Activated T-cell treated with anti-CD3 and anti-CD28 coated beads, Interleukin-2, amount 50 U/mL, for 72 hours (primary cell): ENCODE measurements around the gene CDH26. TPM values are rescaled to one million over a fixed set of nuclear protein-coding genes. Genes with fewer than 3 reads are reported as not detected.
"Not testable (repeated sequence)": the region's sequence is repeated elsewhere in the genome, so short reads cannot be mapped to it uniquely, and the experiment has no call there.

Experiments
- ATAC-seq, 2 donors: fragments of 150-1000 bp; cut with Tn5 transposase; replicated peaks in 1 of 2; 2 replicates each; pipeline ENCODE4 v1.10.0; 2021; ENCODE audit warnings: moderate library complexity in 2 of 2, mild to moderate bottlenecking in 1 of 2
- DNase-seq, 2 donors: peaks; one replicate each; pipeline ENCODE4 v3.0.0; 2021 to 2022; ENCODE audit warnings: mixed read lengths in 1 of 2
- H3K27ac Mint-ChIP-seq: one replicate; pipeline ENCODE4 v1.8.0; 2022; ENCODE audit warnings: mild to moderate bottlenecking, moderate library complexity, mixed read lengths
- H3K27me3 Mint-ChIP-seq: one replicate; pipeline ENCODE4 v1.8.0; 2022; ENCODE audit warnings: low read depth, mixed read lengths
- H3K36me3 Mint-ChIP-seq, 2 donors: one replicate each; pipeline ENCODE4 v1.8.0; 2022; ENCODE audit warnings: mixed read lengths in 2 of 2, mild to moderate bottlenecking in 1 of 2; ENCODE audit not compliant: insufficient read depth in 2 of 2
- H3K4me1 Mint-ChIP-seq: one replicate; pipeline ENCODE4 v1.8.0; 2022; ENCODE audit warnings: low read depth, mixed read lengths
- H3K4me3 Mint-ChIP-seq, 2 donors: one replicate each; pipeline ENCODE4 v1.8.0; 2022; ENCODE audit warnings: mild to moderate bottlenecking in 2 of 2, mixed read lengths in 2 of 2, moderate library complexity in 2 of 2
- H3K9me3 Mint-ChIP-seq, 2 donors: one replicate each; pipeline ENCODE4 v1.8.0; 2022; ENCODE audit warnings: mixed read lengths in 2 of 2
- total RNA-seq, 2 donors: library from RNA; stranded (reverse); gene quantifications; one replicate each; pipeline ENCODE4 v1.2.3, GENCODE V29; 2022

Gene CDH26
- total RNA-seq, 2 donors from 2014 or later, result 2.4 to 3.1 TPM

DNA sequence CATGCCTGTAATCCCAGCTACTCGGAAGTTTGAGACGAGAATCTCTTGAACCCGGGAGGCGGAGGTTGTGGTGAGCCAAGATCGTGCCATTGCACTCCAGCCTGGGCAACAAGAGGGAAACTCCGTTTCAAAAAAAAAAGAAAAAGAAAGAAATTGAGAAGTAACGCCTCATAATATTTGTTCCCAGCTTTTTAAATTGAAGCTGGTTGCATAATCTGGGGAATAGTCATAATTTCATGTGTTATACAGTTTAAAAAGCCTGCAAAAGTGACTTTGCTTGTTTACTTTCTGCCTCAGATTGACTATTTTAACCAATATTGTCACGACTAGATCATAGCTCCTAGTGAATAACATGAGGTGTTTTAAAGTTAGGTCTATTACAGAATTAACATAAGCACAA lies 10.8 kb upstream of the CDH26 start:
- Mint-ChIP-seq H3K4me3 (no peak overlapping the region), H3K9me3 (no peaks in the 10 kb centered on the region), H3K27ac (no peak overlapping the region), H3K36me3 (peaks cover 0 to 3% of the 10 kb centered on the region in 2 donors), H3K4me1 (peaks cover 10% of the 10 kb centered on the region), H3K27me3 (no peaks in the 10 kb centered on the region)
- DNase-seq, result no peak
- no peak for ATAC-seq

DNA sequence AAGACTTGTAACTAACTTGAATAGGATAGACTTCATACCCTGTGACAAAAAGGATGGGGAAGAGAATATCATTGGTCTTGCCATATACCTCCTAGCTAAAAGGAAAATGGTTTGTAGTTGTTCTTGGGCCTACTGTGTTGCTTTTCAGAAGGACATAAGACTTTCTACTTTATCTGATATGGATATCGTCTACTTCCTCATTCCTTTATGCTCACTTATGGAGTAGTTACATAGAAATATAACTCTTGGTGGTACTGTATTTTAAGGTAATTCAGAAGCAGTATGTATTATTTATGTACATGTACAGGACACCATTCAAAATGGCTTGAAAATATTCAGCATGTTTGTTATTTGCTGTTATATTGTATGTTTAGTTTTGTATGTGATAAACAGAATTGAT lies 10.0 kb upstream of the CDH26 start:
- DNase-seq, result no peak
- Mint-ChIP-seq H3K27me3 (no peaks in the 10 kb centered on the region), H3K4me1 (peaks cover 10% of the 10 kb centered on the region), H3K4me3 (no peak overlapping the region), H3K36me3 (peaks cover 0 to 3% of the 10 kb centered on the region in 2 donors), H3K9me3 (no peaks in the 10 kb centered on the region), H3K27ac (peak overlapping the region; percentile 100)
- no peak for ATAC-seq

DNA sequence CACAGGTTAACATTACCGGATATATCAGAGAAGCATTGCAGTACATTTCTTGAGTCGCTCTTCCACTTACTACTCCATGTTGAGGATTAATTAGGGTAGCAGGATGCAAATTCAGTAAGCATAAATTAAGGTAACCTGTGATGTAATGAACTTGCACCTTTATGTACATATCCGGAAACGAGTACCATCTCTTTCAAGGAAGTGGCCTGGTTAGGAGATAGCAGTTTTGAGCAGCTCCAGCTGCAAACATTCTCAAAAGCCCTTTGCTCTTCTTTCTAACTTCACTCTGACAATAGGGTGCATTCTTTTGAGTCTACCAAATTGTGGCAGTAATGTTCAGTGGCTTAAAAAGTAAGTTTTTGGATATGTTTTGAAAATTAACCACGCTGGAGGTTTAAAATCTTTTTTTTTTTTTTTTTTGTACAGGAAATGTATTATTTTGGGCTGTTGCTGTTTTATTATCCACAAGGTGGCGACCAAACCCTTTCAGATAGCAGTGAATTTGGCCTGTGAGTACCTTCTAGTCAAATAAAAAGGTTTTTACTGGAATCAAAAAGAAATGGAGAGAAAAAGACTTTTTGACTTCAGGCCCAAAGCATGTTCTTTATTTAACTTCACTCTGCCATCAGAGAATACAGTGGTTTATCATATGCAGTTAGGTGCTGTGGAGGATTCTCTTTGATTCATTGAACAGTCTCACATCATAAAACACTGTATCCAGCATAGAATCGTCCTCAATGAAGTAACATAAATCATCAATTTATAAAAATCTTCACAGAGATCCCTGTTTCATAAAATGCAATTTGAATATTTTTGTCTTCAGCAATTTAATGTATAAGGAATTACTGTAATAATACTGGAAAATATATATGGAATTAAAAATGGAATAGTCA lies 9.1 kb upstream of the CDH26 start:
- DNase-seq (peak; percentile 16 to 36), ATAC-seq (peak; percentile 49 to 72)
- Mint-ChIP-seq H3K4me1 (peaks cover 10% of the 10 kb centered on the region), H3K9me3 (no peaks in the 10 kb centered on the region), H3K4me3 (peak overlapping the region; percentile 53 to 91), H3K27me3 (no peaks in the 10 kb centered on the region), H3K36me3 (peaks cover 0 to 3% of the 10 kb centered on the region in 2 donors), H3K27ac (peak overlapping the region; percentile 100)

DNA sequence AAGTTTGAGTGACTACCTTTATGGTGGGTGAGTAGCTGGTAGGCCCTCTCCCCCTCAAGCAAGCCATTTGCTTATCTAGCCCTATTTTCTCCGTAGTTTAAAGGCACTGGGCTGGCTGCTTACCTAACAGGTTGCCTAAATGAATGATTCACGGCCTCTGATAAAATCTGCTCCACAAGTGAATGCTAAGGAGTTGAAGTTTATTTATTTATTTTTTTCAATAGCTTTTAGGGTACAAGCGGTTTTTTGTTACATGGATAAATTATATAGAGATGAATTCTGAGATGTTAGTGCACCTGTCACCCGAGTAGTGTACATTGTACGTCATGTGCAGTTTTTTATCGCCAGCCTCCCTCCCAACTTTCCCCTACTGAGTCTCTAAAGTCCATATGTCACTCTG lies 8.3 kb upstream of the CDH26 start:
- ATAC-seq (no peak), DNase-seq (no peak)
- no peaks in the 10 kb centered on the region for H3K36me3 Mint-ChIP-seq
- H3K4me3 Mint-ChIP-seq, result no peak overlapping the region
- no peaks in the 10 kb centered on the region for H3K9me3 Mint-ChIP-seq
- H3K27me3 Mint-ChIP-seq, result no peaks in the 10 kb centered on the region
- H3K4me1 Mint-ChIP-seq, result peaks cover 10% of the 10 kb centered on the region
- no peak overlapping the region for H3K27ac Mint-ChIP-seq

DNA sequence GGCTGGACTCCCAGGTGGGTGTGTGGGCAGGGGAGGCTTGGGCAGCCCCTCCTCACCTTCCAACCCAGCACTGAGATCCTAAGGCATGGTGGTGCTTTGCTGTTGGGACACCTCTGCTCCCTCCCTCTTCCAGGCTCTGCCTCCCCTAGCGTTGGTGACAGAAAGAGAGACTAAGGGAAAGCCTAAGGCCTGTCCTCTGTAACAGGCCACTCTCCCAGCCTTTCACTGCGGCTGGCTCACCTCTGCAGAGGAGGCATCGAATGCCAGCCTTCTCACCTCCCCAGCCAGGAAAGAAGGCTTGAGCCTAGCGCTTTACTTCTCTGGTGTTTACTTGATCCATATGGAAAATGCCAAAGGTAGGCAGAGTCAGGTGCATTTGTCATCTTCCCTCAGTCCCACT lies 3.5 kb upstream of the CDH26 start:
- DNase-seq (no peak), ATAC-seq (no peak)
- no peak overlapping the region for H3K27ac Mint-ChIP-seq
- no peaks in the 10 kb centered on the region for H3K9me3 Mint-ChIP-seq
- no peak overlapping the region for H3K4me3 Mint-ChIP-seq
- no peaks in the 10 kb centered on the region for H3K27me3 Mint-ChIP-seq
- no peaks in the 10 kb centered on the region for H3K36me3 Mint-ChIP-seq
- no peaks in the 10 kb centered on the region for H3K4me1 Mint-ChIP-seq

DNA sequence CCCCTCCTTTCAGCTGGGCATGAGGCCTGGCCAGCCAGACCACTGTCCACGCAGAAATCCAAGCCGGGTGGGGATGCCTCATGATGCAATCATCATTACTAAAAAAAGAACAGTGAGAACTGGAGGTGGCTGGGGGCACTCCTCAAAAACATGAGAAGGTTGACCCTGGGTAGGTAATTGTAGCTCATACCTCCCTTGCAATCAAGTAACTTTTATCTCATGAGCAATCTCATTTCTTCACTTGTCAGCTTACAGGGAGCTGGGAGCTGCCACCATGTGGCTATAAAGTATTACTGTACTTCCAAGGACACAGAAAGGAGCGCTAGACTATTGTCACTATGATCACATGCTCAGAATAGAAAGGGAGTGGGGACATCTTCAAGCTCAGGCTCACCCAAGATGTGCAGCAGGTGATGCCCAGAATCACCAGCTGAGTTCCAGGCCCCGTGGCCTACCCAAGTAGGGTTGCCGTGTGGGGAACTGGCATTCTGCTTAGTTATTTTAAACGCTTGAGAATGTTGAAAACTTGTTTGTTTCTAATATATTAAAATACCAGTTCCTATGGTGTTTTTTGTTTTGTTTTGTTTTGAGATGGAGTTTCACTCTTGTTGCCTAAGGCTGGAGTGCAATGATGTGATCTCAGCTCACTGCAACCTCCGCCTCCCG lies 3.0 kb upstream of the CDH26 start:
- ATAC-seq (no peak), DNase-seq (no peak)
- Mint-ChIP-seq H3K9me3 (no peaks in the 10 kb centered on the region), H3K4me3 (no peak overlapping the region), H3K27ac (no peak overlapping the region), H3K36me3 (no peaks in the 10 kb centered on the region), H3K27me3 (no peaks in the 10 kb centered on the region), H3K4me1 (no peaks in the 10 kb centered on the region)

DNA sequence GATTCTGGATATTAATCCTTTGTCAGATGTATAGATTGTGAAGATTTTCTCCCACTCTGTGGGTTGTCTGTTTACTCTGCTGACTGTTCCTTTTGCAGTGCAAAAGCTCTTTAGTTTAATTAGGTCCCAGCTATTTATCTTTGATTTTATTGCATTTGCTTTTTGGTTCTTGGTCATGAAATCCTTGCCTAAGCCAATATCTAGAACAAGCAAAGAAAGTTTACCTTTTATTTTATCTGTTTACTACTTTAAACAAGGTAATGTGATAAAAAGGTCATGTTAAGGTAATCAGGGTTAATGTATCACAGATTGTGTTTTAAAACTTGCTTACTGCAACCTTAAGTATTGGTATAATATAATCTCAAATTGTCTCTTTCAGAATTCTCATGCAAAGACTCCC lies 655 bp upstream of the CDH26 start:
- not testable (repeated sequence) for H3K27ac Mint-ChIP-seq, DNase-seq, H3K27me3 Mint-ChIP-seq, ATAC-seq, H3K36me3 Mint-ChIP-seq, H3K9me3 Mint-ChIP-seq, H3K4me3 Mint-ChIP-seq, H3K4me1 Mint-ChIP-seq

DNA sequence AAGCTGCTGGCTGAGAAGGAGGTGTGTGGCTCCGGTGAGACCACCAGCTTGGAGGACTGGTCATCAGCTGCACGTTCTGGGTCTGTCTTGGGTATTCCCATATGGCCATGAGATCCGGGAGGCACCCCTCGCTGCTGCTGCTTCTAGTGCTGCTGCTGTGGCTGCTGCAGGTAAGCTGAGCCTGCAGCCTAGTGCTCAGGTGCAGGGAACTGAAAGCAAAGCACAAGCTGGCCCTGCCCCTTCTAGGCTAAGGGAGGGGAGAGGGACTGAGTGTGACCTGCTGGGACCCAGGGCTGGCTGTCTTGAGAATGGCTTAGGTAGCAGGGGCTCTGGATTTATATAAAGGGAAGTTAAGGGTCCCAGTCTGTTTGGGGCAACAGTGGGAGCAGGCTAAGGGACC lies 403 bp downstream of the CDH26 start:
- Mint-ChIP-seq H3K27ac (no peak overlapping the region), H3K4me3 (no peak overlapping the region), H3K4me1 (no peaks in the 10 kb centered on the region), H3K27me3 (no peaks in the 10 kb centered on the region), H3K36me3 (no peaks in the 10 kb centered on the region), H3K9me3 (no peaks in the 10 kb centered on the region)
- ATAC-seq, result no peak
- DNase-seq, result no peak

DNA sequence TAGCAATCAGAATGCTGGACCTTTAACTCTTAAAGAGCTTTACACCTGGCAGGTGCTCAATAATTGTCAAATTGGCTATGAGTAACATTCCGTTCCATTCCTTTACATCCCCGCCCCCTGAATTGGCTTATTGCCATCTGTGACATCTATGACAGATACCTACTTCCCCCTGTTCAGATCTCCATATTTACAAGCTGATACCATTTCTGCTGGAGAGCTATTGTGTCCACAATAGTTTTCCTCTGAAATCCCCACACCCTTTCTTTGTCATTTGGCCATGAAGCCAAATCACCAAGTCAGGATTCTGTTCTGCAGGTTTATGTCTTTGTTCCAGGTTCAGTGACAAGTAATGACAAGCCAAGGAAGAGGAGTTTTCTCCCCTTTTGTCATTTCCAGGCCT lies 3.2 kb downstream of the CDH26 start:
- Mint-ChIP-seq H3K9me3 (no peaks in the 10 kb centered on the region), H3K4me1 (no peaks in the 10 kb centered on the region), H3K36me3 (no peaks in the 10 kb centered on the region), H3K4me3 (no peak overlapping the region), H3K27me3 (no peaks in the 10 kb centered on the region), H3K27ac (peak overlapping the region; percentile 31)
- DNase-seq (no peak), ATAC-seq (no peak)

DNA sequence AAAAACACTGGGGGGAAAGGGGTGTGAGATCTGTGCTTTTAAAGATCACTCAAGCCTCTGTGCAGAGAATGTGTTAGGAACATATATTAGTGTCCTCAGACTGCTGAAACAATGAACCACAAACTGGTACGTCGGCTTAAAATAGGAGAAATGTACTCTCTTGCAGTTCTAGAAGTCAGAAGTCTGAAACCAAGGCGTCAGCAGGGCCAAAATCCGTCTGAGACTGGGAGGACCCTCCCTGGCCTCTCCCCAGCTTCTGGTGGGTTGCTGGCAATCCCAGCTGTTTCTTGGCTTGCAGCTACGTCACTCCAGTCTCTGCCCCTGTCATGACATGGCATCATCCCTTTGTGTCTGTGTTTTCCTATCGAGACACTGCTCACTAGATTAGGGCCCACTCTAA lies 3.9 kb downstream of the CDH26 start:
- Mint-ChIP-seq H3K4me3 (no peak overlapping the region), H3K27ac (no peak overlapping the region), H3K4me1 (no peaks in the 10 kb centered on the region), H3K9me3 (no peaks in the 10 kb centered on the region), H3K27me3 (no peaks in the 10 kb centered on the region), H3K36me3 (no peaks in the 10 kb centered on the region)
- DNase-seq (no peak), ATAC-seq (no peak)

DNA sequence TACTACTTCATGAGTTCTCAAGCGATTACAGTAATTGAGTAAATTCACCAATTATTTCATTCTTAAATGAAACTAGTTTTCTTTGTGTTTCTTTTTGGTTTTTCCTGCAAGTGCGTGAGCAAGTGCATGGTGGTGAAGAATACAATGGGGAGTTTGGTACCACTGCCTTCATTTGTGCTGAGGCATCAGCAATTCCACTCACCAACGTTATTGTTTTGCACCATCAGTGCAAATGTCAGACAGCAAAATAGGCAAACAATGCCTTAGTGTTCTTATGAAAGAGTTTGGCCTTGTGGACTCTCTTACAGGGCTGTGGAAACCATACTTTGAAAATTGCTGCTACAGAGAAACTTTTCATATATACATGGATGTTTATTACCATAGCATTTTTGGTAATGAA lies 8.2 kb downstream of the CDH26 start:
- no peaks in the 10 kb centered on the region for H3K27me3 Mint-ChIP-seq
- H3K4me3 Mint-ChIP-seq, result no peak overlapping the region
- no peaks in the 10 kb centered on the region for H3K4me1 Mint-ChIP-seq

DNA sequence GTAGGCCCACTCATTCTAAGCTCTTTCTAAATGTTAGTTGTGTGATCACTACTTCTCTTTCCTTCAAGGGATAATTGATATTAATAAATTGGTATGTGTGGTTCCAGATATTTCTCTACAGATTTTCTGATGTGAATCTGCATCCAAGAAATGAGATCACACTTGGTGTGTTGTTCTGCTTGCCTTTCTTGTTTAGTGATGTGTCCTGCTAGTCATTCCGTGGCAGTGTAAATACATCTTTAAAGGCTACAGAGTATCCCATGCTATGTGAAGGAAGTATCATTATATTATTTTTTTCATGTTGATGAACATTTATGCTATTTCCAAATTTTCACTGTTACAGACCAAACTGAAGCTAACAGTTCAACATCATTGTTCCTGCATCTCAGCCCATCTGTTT lies 13.2 kb downstream of the CDH26 start:
- Mint-ChIP-seq H3K36me3 (peaks cover 0 to 1% of the 10 kb centered on the region in 2 donors), H3K9me3 (no peaks in the 10 kb centered on the region), H3K4me3 (no peak overlapping the region), H3K27ac (no peak overlapping the region), H3K4me1 (no peaks in the 10 kb centered on the region), H3K27me3 (no peaks in the 10 kb centered on the region)
- no peak for ATAC-seq
- DNase-seq, result no peak

More for the DNA sequence above, 8.2 kb downstream of the CDH26 start:
- Mint-ChIP-seq H3K36me3 (no peaks in the 10 kb centered on the region), H3K27ac (no peak overlapping the region), H3K9me3 (no peaks in the 10 kb centered on the region)
- no peak for ATAC-seq
- DNase-seq, result no peak

DNA sequence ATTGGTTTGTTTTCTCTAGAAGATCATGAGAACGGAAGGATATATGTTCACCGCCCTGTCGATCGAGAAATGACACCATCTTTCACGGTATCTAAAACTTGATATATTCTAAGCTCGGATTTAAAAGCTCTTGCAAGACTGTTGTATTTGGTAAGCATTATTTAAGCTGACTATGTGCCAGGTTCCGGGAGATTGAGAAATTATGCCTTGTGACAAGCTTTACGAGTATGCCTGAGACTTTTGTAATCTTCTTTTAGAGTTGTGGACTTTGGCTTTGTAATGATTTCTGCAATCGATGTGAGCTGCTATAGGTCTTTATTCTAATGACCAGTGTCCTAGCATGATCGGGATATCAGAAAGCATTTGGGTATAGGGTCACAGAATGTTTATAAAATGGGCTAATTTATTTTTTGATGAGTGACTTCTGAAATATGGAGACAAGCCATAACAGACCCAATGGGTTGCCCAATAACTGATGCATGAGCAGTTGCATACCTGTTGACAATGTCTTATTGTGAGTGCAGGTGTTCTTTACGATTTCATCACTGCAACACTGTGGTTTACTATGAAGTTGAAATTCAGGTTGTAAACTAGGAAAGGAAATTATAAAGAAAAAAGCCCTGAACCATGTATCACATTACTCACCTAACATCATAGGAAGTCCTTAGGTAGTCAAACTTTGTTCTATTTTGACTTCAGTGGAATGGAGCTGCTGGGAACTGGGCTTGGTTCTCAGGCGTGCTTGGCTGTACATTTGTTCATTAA lies 14.0 kb downstream of the CDH26 start:
- H3K27ac Mint-ChIP-seq, result no peak overlapping the region
- no peaks in the 10 kb centered on the region for H3K4me1 Mint-ChIP-seq
- no peak overlapping the region for H3K4me3 Mint-ChIP-seq
- H3K27me3 Mint-ChIP-seq, result no peaks in the 10 kb centered on the region
- no peak for DNase-seq
- H3K9me3 Mint-ChIP-seq, result no peaks in the 10 kb centered on the region
- H3K36me3 Mint-ChIP-seq, result peaks cover 0 to 1% of the 10 kb centered on the region in 2 donors
- no peak for ATAC-seq
